GM18907 (cell line): ENCODE measurements around the gene MAD2L1.
A peak's percentile ranks its signal among the peaks of the same experiment; 100 is the strongest.
"Not testable (repeated sequence)": the region's sequence is repeated elsewhere in the genome, so short reads cannot be mapped to it uniquely, and the experiment has no call there.

Experiments
- ATAC-seq: cut with Tn5 transposase; IDR thresholded peaks from one replicate; pipeline ENCODE4 v1.9.1; 2021; ENCODE audit warnings: mild to moderate bottlenecking, moderate library complexity; ENCODE audit not compliant: unreplicated experiment

Gene MAD2L1

DNA sequence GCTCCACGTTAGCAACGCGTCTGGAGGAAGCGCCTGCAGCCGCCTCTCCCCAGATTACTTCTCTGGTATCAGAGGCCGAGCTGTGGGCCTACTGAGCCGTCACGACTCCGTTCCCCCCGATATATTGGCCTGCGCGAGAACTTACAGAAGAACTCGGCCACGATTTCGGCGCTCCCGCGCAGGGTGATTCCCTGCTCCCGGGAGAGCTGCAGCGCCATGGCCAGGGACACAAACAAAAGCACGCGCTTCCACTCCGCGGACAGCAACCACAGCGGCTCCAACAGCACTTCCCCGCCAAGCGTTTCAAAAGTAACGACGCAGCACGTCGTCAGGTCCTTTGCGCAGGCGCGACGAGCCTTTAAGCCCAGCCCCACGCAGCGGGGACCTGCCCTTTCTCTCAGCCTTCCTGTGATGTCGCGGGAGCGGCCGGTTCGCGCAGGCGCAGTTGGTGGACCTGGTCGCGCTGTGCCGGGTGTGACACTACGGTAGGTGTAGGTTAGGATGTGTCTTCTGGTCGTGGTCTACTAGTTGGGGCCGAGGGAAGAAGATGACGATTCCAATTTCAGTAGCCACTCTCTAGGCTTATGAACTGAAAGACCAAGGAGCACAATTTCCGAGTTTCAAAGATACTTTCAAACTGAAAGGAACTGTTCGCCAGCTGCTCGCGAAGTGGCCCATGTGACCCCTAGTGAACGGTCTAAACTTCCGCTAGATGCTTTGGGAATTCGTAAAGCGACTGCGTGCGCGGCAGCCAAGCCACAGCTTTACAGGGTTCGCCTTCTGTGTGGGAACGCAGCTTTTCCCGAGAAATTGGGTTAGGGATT lies at the start of gene MAD2L1:
Gene MAD2L1, minus strand, starts transcription at position 332 of the 824 bp plus-strand sequence. Its CDS starts 114 bp downstream, at position 218.
- peak; percentile 92 for ATAC-seq

- no peak for ATAC-seq
Measured at GRCh38 chr4:120111745-120112144, 45.1 kb upstream of the MAD2L1 start.

DNA sequence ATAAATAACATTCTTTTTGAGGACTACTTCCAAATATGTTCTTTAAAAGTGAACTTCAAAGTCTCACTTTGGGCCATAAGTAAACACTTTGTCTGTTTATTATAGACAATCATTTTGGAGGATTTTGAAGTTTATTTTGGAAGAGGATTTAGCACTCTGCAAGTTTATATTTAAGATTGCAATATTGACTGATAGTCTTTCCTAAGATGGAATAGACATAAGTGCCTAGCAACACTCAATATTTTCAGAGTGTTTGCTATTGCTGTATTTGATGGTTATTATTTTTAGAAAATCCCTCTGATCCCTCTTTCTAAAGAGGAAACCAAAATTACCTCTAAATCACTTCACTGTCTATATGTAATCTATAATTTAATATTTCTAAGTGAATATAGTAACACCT lies 42.8 kb upstream of the MAD2L1 start:
- no peak for ATAC-seq

DNA sequence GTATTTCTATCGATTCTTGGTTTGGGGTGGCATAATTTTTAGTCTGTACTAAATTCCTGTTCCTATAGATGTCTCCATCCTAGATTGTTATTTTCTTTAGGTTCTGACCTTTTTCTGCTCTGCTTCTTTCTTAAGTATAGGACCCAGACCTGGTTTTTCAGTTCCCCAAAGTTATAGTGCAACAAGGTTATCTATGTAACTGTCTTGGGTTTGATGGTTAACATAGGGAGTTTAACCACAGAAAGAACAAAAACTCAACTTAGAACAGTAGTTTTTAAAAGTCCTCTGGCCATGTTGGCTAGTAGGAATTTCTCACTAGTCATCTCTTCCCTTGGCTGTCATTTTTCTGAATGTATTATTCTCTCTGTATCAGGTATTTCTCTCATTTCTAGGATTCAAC lies 38.8 kb upstream of the MAD2L1 start:
- ATAC-seq: peak; percentile 99

- no peak for ATAC-seq
Measured at GRCh38 chr4:120096508-120097297, 30.1 kb upstream of the MAD2L1 start.

- no peak for ATAC-seq
Measured at GRCh38 chr4:120088507-120088906, 21.9 kb upstream of the MAD2L1 start.

DNA sequence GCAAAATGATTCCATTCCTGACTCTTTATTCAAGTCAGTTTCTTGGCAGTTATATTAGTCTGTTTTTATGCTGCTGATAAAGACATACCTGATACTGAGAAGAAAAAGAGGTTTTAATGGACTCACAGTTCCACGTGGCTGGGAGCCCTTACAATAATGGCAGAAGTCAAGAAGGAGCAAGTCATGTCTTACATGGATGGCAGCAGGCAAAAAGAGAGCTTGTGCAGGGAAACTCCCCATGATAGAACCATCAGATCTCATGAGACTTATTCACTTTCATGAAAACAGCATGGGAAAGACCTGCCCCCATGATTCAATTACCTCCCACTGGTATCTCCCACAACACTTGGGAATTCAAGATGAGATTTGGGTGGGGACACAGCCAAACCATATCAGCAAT lies 21.4 kb upstream of the MAD2L1 start:
- not testable (repeated sequence) for ATAC-seq

DNA sequence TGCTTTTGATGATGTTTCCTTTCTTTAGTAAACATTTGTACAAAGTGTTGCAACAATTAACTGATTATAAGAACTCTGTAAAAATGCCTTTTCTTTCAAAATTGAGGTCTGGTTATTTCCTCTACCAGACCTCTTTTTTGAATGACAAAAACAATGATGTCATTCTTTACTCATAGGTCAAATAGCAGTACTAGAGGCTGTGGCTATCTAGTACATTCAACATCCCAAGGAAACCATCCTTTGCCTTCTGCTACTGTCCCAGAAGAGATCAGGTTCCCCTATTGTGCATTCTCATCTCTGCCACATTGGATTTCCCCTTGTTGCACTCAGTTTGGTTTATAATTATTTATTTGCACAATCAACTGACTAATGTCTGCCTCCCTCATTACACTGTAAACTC lies 19.1 kb upstream of the MAD2L1 start:
- no peak for ATAC-seq

DNA sequence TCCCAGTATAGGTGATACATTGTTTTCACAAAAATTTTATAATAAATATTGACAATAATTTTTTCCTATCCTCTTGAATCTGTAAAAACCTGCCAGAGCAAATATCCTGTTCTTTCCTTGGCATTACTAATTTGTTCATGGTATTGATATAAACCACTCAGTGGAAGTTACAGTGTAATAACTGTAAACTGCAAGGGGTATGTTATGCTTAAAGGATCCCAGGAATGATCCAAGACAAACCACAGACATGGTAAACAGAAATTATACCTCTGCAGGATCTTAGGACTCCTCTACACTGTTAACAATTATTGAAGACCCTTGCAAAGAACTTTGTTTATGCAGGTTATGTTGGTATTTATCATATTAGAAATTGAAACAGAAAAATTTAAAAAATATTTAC lies 17.7 kb upstream of the MAD2L1 start:
- ATAC-seq: no peak

DNA sequence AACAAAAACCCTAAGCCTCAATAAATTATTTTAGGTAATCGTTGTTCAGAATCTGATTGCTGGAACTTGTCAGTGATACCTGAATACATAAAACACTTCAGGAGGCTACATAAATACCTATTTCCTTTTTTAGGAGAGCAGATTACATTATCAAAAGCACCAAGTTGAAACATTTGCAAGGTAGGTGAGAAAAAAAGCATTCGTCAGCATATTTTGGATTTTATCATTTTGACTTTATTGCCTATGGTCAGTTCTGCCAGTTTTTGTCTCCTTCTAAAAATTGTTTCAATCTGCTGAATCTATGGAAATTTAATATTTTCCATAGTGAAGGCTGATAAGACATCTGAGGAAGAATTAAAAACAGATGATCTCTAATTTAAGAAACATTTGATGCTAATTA lies 16.5 kb upstream of the MAD2L1 start:
- no peak for ATAC-seq

DNA sequence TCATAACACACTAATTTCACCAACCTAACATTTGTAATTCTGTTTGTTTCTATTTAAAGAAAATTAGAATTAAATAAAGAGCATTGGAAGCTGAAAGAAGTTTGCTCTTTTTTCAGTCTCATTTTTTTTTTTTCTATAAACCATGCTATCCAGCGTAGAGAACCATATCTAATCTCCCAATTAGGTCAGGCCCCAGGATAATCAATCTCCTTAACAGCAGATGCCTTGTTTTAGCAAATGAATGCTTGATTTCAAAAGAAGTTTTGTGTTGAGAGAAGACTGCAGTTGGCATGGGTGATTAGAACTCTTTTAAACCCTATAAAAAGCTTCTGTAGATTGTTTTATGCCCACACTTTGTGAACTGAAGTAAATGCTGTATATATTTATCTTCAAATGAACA lies 15.6 kb upstream of the MAD2L1 start:
- no peak for ATAC-seq

DNA sequence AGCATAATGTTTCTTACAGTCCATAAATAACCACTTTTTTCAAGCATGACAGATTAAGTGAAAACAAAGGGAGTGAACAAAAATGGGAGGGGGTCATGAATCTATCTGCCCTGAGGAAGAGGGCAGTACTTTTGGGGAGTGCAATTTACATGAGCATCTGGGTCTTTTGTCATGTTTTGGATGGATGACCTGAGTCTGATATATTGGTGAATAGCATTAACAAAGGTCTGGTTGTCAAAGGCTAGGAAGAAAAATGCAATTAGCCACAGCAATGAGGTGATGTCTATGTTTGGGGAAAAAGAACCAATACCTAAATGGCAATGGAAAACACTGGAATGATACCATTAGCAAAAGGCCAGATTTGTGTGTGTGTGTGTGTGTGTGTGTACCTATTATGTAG lies 15.1 kb upstream of the MAD2L1 start:
- ATAC-seq: no peak

DNA sequence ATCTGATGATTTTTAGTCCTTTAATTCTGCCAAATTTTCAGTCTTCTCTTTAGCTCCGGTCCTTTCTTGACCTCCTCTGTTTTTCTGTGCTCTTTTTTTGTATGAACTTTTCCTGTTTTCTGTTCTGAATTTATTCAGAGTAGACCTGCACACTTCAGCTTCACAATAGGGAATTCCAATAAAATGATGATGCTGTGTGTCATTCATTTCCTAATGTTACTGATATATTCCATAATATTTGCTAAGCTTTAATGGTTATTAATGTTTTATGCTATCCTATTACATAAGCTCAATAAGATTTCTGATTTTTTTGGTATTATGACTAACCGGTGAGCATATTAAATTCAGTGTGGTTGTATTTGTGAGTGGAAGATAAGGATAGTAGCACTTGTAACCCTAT lies 13.9 kb upstream of the MAD2L1 start:
- no peak for ATAC-seq

GRCh38 chr4:120079839-120080520 lies 13.3 kb upstream of the MAD2L1 start:
- ATAC-seq: no peak

DNA sequence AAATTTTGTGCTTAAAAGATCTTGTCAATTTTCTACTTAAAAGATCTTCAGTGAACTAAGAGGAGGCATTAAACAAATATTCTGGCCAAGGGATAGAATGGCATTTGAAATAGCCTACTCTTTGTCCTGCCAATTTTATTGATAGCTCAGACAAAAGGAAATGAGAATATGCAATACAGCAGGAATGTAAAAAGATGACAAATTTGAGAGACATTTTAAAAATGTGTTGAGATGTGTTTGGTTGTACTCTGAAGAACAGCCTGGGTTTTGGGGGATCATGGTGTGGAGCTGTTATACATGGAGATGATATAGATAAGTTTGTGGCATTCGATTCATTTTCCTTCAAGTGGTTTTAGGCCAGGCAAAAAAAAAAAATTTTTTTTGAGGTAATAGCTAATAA lies 11.6 kb upstream of the MAD2L1 start:
- no peak for ATAC-seq

- ATAC-seq: no peak
Measured at GRCh38 chr4:120071192-120071795, 4.6 kb upstream of the MAD2L1 start.

DNA sequence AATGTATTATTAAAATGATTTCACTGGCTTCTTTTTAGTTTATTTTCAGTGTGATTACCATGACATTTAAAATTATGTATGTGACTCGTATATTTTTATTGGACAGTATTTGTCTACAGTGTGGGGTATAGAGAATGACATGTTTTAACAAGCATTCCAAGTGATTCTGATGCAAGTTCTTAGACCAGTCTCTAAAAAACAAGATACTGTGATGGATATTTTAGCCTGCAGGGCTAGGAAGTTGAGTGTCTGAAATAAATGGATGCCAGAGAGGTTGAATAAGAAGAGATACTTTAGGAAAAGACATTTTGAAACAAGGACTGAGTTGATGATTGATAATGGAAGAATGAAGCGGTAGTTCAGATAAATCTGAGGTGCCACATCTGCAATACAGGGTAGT lies 3.5 kb upstream of the MAD2L1 start:
- ATAC-seq: no peak

GRCh38 chr4:120065974-120066516 lies 603 bp downstream of the MAD2L1 start:
- ATAC-seq: no peak

DNA sequence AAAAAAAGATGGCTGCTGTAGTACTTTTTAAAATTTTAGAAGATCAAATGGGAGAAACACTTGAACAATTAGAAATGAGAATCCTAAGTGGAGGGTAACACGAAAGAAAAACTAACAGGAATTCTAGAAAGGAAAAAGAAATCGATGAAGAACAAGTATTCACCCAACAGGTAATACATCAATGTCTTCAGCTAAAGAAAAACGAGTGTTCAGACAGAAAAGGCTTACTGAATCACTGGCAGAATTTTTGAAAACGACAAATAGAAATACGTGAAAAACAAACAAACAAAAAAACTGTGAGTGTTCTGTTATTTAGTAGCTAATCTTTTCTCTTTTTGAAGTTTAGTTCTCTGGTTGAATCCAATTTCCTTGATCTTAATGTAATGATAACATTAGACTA lies 1.8 kb downstream of the MAD2L1 start:
- ATAC-seq: no peak

DNA sequence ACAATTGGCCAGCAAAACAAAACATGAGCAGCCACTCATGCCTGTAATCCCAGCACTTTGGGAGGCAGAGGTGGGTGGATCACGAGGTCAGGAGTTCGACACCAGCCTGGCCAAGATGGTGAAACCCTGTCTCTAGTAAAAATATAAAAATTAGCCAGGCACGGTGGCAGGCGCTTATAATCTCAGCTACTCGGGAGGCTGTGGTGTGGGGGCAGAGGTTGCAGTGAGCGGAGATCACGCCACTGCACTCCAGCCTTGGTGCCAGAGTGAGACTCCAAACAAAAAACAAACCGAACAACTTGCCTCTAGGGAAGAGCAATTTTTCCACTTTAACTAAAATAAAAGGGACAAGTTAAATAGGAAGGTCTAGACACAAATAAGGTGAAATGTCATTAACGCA lies 2.9 kb downstream of the MAD2L1 start:
- ATAC-seq: not testable (repeated sequence)

GRCh38 chr4:120062663-120063195 lies 3.9 kb downstream of the MAD2L1 start:
- ATAC-seq: no peak
